HG03354 (cell line): ENCODE measurements around the gene MOB3B.
"Not testable (repeated sequence)": the region's sequence is repeated elsewhere in the genome, so short reads cannot be mapped to it uniquely, and the experiment has no call there.

Source experiments
- ATAC-seq: cut with Tn5 transposase; IDR thresholded peaks from one replicate; pipeline ENCODE4 v1.9.1; 2021; ENCODE audit warnings: mild to moderate bottlenecking; ENCODE audit not compliant: unreplicated experiment, poor library complexity, severe bottlenecking

Gene MOB3B

GRCh38 chr9:27485158-27485557 is 44.5 kb downstream of the MOB3B start:
- peak; percentile 77 for ATAC-seq

- no peak for ATAC-seq
Measured at GRCh38 chr9:27483576-27483975, 46.0 kb downstream of the MOB3B start.

GRCh38 chr9:27482709-27483108 is 46.9 kb downstream of the MOB3B start:
- ATAC-seq: no peak

- ATAC-seq: no peak
Measured at GRCh38 chr9:27478322-27478721, 51.3 kb downstream of the MOB3B start.

GRCh38 chr9:27476870-27477515 is 52.6 kb downstream of the MOB3B start:
- ATAC-seq: no peak

GRCh38 chr9:27475057-27475595 is 54.5 kb downstream of the MOB3B start:
- ATAC-seq: no peak

DNA sequence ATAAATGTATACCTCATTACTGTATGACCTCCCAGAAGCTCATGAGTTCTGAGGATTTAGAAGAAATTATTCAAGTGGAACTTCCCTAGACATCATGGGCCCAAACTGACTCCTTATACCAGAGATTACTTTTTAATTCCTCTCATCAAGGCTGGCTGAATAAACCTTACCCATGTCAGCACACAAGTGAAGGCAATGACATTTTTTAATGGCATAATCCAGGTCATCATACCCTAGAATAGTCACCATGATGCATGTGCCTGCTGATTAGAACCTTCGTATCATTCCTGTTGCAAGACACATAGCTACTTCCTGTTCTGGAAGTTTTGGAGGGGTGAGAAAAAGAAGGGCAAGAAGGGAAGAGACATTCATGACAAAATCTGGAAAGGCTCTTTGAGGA is 55.3 kb downstream of the MOB3B start:
- no peak for ATAC-seq

DNA sequence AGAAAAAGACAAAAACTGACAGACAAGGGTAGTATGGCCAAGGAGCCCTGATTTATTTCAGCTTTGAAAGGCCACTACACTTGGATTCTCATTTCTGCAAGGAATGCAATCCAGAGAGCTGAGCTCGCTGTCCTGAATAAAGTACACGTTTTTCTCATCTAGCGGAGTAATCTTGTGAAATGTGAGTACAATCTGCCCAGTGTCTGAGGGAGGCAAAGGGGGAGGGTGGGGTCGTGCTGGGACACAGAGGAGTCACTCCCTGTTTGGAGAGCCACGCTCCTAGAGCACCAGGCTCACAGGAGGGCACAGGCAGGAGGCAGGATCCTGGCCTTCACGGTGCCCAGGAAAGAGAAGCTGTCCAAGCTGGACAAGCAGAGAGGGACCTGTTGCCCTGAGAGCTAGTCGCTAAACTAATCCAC is 56.5 kb downstream of the MOB3B start:
- no peak for ATAC-seq

- ATAC-seq: no peak
Measured at GRCh38 chr9:27472195-27472594, 57.4 kb downstream of the MOB3B start.

DNA sequence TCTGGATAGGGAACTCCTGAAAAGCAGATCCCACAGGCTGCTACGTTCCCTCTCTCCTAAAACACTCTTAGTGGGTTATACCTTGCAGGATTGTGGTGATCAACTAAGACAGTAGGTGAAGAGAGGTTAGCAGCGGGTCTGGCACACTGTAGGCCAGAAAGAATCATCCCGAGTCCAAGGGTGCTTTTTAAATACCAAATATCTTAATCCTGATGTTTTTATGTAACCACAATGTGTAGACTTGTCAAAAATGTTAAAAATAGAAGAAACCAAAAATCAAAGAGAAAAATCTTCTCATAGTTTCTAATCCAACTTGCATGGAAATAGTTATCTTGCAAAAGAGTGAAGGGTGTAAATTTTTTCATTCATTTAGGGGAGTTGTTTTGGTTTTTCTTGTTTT is 57.8 kb downstream of the MOB3B start:
- ATAC-seq: no peak

GRCh38 chr9:27471366-27471765 is 58.2 kb downstream of the MOB3B start:
- no peak for ATAC-seq

- no peak for ATAC-seq
Measured at GRCh38 chr9:27470291-27470856, 59.2 kb downstream of the MOB3B start.

DNA sequence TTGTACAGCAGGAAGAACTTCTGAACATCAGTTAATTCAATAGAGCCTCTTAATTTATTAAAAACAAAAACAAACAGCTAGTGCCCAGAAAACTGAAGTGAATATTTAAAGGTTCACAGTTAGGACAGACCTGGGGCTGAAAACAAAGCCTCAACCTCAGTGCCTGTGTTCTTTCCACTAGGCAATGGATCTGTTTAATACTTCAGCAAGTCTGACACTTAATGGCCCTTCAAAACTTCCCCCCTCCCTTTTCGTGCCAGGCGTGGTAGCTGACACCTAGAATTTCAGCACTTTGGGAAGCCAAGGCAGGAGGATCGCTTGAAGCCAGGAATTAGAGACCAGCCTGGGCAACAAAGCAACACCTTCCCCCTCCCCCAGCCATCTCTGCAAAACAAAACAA is 60.1 kb downstream of the MOB3B start:
- ATAC-seq: no peak

DNA sequence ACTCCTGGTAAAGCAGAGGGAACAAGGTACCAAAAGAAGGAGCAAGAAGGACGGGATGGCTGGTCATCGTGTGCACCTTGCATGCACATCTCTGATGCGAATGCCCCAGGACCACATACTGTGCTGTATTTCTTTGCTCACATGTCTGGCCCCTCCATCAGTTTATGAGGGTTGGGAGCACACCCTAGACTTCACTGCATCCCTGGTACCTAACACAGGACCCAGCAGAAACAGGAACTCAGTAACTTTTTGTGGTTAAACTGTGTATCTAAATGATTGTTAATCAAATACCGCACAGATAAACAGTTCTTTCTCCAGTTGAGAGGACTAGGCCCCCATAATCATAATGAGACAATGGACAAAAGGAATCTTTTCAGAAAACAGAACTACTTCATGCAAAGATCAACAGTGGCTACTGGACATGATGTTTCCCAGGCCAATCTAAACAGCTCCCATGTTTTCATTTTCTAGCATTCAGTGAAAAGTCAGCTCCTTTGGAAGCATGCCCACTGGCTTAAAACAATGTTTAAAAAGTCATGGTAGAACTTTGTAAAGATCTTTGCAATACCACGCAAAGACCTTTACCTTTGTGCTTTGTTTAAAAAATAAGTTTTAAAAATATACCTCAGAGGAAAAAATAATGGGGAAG is 61.0 kb downstream of the MOB3B start:
- ATAC-seq: peak; percentile 73

DNA sequence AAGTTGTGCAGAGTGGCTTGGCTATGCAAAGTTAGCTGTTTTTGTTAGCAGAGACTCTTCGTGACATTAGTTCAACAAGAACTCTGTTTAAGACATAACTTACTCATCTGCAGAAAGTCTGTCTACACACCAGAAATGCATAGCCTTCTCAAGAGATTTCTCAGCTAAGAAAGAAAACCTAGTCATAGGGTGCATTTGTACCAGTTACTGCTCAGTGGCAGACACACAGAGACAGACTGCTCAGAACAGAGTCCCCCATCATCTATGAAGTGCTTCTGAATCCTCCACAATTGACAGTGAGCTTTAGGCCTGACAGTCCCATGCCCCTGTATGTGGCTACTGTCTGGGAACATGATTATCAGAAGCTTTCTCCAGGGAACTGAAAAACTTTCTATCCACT is 61.6 kb downstream of the MOB3B start:
- ATAC-seq: peak; percentile 38

- no peak for ATAC-seq
Measured at GRCh38 chr9:27467486-27467885, 62.1 kb downstream of the MOB3B start.

DNA sequence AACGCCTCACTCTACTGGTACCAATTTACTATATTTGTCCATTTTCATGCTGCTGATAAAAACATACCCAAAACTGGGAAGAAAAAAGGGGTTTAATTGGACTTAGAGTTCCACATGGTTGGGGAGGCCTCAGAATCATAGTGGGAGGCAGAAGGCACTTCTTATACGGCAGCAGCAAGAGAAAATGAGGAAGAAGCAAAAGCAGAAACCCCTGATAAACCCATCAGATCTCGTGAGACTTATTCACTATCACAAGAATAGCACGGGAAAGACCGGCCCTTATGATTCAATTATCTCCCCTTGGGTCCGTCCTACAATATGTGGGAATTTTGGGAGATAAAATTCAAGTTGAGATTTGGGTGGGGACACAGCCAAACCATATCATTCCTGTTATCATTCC is 63.1 kb downstream of the MOB3B start:
- ATAC-seq: not testable (repeated sequence)

GRCh38 chr9:27464950-27465349 is 64.7 kb downstream of the MOB3B start:
- ATAC-seq: not testable (repeated sequence)

- no peak for ATAC-seq
Measured at GRCh38 chr9:27462846-27463245, 66.8 kb downstream of the MOB3B start.

- no peak for ATAC-seq
Measured at GRCh38 chr9:27462434-27462833, 67.2 kb downstream of the MOB3B start.
